Activated B cell treated with CpG ODN at 0.5 μM for 24 hours (primary cell): ENCODE data around the gene USP20. TPM values are rescaled to one million over a fixed set of nuclear protein-coding genes. Genes with fewer than 3 reads are reported as not detected.
"Not testable (repeated sequence)": the region's sequence is repeated elsewhere in the genome, so short reads cannot be mapped to it uniquely, and the experiment has no call there.

Experiments
- ATAC-seq: fragments of 200-7000 bp; cut with Tn5 transposase; one replicate; pipeline ENCODE4 v1.10.0; 2021; ENCODE audit warnings: low read depth, mild to moderate bottlenecking, moderate library complexity
- CTCF ChIA-PET: fragments of 350-600 bp; sonication (Branson Sonifier 250); formaldehyde crosslinking; loops from one replicate; lab custom pipeline; 2021; ENCODE audit warnings: antibody characterized with exemption; lab: Charles Lee
- POLR2A ChIA-PET: fragments of 350-600 bp; sonication (Branson Sonifier 250); formaldehyde crosslinking; loops from one replicate; lab custom pipeline; 2021; ENCODE audit warnings: antibody characterized with exemption; lab: Charles Lee
- DNase-seq: peaks from one replicate; pipeline ENCODE4 v3.0.0; 2022
- H3K27ac Mint-ChIP-seq: one replicate; pipeline ENCODE4 v1.8.0; 2020; ENCODE audit warnings: mixed read lengths
- H3K27me3 Mint-ChIP-seq: one replicate; pipeline ENCODE4 v1.8.0; 2021; ENCODE audit warnings: mixed read lengths
- H3K36me3 Mint-ChIP-seq: one replicate; pipeline ENCODE4 v1.8.0; 2021; ENCODE audit warnings: low read depth, mixed read lengths
- H3K4me1 Mint-ChIP-seq: one replicate; pipeline ENCODE4 v1.8.0; 2021; ENCODE audit warnings: mixed read lengths
- H3K4me3 Mint-ChIP-seq: one replicate; pipeline ENCODE4 v1.8.0; 2020; ENCODE audit warnings: mild to moderate bottlenecking, mixed read lengths
- H3K9me3 Mint-ChIP-seq: one replicate; pipeline ENCODE4 v1.8.0; 2020; ENCODE audit warnings: mixed read lengths
- intact Hi-C: fragments of 100-400 bp; cut with micrococcal nuclease; formaldehyde crosslinking; loops from one replicate; pipeline ENCODE4 v1.15.1; 2024
- total RNA-seq: library from RNA; stranded (reverse); gene quantifications from 2 replicates; pipeline ENCODE4 v1.2.3, GENCODE V29; 2022
- TF ChIP-seq, protein P1 (sequence below): fragments of 200-600 bp; IDR thresholded peaks from one replicate; pipeline ENCODE4 v1.8.0; 2022; ENCODE audit warnings: antibody characterized with exemption, mild to moderate bottlenecking

USP20 gene
- total RNA-seq, 1 donor from 2014 or later: 31.6 TPM

DNA sequence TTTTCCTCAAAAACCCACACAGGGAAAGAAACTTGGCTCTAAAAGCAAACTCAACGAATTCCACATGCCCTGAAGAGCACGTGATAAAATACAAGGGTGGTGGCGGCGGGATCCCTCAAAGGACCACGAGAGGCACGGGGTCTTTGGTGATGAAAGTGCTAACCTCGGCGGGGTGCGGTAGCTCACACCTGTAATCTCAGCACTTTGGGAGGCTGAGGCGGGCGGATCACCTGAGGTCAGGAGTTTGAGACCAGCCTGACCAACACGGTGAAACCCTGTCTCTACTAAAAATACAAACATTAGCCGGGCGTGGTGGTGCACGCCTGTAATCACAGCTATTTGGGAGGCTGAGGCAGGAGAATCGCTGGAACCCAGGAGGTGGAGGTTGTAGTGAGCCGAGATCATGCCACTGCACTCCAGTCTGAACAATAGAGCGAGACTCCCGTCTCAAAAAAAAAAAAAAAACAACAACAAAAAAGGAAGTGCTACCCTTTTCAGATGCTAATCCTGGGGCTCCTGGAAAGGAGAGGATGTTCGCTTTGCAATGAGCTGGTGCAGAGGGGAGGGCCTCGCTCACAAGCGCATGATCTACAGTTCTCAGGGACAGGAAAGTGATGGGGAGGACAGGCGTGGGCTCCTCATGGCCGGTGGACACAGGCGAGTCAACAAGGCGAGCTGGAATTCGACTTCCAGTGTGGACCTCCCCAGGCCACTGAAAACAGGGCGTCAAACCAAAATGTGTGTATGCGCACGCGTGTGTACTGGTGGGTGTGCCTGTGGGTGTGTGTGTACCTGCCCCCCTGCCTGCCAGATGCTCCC lies 54.1 kb downstream of the USP20 start:
- Mint-ChIP-seq H3K4me1 (peaks cover 95% of the 10 kb centered on the region), H3K27me3 (no peaks in the 10 kb centered on the region), H3K4me3 (peak overlapping the region; percentile 82), H3K36me3 (peaks cover 53% of the 10 kb centered on the region), H3K9me3 (no peaks in the 10 kb centered on the region), H3K27ac (peak overlapping the region; percentile 98)
- ATAC-seq (no peak), DNase-seq (no peak)
- ChIA-PET CTCF (interaction anchor here (0.6 to 1.4 kb wide), 3 partner anchors 77 to 749 kb away, joined by 3 to 4 read pairs (median 3); no protein-coding TSS in a partner anchor), POLR2A (interaction anchor here (0.6 to 8.6 kb wide), 30 partner anchors 8 to 1506 kb away, joined by 3 to 109 read pairs (median 6); partner anchors contain the start of genes FNBP1 and USP20)
- intact Hi-C loops: loop anchor here (5.0 to 10.0 kb wide), 2 partner anchors 43 to 465 kb away; no protein-coding TSS in a partner anchor
- TF ChIP-seq, protein P1, sequence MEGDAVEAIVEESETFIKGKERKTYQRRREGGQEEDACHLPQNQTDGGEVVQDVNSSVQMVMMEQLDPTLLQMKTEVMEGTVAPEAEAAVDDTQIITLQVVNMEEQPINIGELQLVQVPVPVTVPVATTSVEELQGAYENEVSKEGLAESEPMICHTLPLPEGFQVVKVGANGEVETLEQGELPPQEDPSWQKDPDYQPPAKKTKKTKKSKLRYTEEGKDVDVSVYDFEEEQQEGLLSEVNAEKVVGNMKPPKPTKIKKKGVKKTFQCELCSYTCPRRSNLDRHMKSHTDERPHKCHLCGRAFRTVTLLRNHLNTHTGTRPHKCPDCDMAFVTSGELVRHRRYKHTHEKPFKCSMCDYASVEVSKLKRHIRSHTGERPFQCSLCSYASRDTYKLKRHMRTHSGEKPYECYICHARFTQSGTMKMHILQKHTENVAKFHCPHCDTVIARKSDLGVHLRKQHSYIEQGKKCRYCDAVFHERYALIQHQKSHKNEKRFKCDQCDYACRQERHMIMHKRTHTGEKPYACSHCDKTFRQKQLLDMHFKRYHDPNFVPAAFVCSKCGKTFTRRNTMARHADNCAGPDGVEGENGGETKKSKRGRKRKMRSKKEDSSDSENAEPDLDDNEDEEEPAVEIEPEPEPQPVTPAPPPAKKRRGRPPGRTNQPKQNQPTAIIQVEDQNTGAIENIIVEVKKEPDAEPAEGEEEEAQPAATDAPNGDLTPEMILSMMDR: no peak

DNA sequence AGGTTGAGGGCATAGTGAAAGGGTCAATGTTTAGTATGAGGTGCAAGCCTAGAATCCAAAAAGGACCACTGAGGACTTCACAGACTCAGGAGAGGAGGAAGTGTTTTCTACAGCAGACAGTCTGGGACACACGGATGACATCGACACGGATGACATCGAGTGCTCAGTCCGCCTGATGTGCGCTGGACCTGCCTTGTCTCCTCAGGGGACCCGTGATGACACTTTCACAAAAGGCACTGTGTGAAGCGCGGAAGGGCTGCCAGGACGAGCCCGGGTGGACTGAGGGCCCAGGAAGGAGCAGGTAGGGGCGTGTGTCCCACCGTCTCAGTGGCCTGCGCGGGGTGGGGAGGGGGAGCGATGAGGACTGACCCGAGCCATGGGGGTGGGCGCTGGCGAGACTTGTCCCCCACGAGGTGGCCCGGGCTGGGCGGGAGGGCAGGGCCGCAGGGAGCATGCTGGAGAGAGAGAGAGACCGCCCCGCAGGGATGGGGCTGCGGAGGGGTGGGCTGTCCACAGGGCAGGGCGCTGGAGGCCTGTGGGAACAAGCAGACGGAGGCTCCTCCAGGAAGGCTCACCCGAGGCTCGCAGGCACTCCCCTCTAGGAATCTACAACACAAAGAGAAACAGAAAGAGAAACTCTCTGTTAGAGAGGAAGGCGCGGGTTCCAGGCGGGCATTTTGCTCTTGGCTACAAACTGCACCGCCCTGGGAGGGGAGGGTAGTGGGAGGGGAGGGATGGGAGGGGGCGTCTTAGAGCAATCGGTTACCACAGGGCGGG lies 54.9 kb downstream of the USP20 start:
- ChIA-PET POLR2A (interaction anchor here (0.7 to 8.6 kb wide), 12 partner anchors 7 to 1505 kb away, joined by 3 to 109 read pairs (median 8); partner anchors contain the start of gene FNBP1), CTCF (no interaction called here)
- Mint-ChIP-seq H3K4me1 (peaks cover 95% of the 10 kb centered on the region), H3K27me3 (no peaks in the 10 kb centered on the region), H3K27ac (peak overlapping the region; percentile 98), H3K9me3 (no peaks in the 10 kb centered on the region), H3K4me3 (peak overlapping the region; percentile 82), H3K36me3 (peaks cover 61% of the 10 kb centered on the region)
- DNase-seq (no peak), ATAC-seq (no peak)
- intact Hi-C loops: loop anchor here (5.0 to 10.0 kb wide), 2 partner anchors 42 to 465 kb away; no protein-coding TSS in a partner anchor
- TF ChIP-seq, protein P1: no peak

DNA sequence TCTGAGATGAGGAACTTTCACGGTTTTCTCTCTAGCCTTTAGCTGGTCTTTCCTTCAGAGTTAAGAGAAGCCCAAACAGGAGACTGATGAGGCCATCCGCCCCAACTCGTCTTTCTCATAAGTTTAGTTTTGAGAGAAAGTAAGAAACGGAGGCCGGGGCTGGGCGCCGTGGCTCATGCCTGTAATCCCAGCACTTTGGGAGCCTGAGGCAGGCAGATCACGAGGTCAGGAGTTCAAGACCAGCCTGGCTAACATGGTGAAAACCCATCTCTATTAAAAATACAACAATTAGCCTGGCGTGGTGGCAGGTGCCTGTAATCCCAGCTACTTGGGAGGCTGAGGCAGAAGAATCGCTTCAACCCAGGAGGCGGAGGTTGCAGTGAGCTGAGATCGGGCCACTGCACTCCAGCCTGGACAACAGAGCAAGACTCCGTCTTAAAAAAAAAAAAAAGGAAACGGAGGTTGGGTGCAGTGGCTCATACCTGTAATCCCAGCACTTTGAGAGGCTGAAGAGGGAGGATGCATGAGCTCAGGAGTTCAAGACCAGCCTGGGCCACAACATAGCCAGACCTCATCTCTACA lies 55.6 kb downstream of the USP20 start:
- peaks cover 94% of the 10 kb centered on the region for H3K4me1 Mint-ChIP-seq
- POLR2A ChIA-PET: interaction anchor here (0.5 to 8.6 kb wide), 5 partner anchors 11 to 150 kb away, joined by 3 to 109 read pairs (median 26); partner anchors contain the start of gene FNBP1
- H3K27ac Mint-ChIP-seq: peak overlapping the region; percentile 98
- H3K9me3 Mint-ChIP-seq, CTCF ChIA-PET, ATAC-seq, H3K27me3 Mint-ChIP-seq, DNase-seq, intact Hi-C loops: not testable (repeated sequence)
- H3K4me3 Mint-ChIP-seq: peak overlapping the region; percentile 82
- peaks cover 68% of the 10 kb centered on the region for H3K36me3 Mint-ChIP-seq

DNA sequence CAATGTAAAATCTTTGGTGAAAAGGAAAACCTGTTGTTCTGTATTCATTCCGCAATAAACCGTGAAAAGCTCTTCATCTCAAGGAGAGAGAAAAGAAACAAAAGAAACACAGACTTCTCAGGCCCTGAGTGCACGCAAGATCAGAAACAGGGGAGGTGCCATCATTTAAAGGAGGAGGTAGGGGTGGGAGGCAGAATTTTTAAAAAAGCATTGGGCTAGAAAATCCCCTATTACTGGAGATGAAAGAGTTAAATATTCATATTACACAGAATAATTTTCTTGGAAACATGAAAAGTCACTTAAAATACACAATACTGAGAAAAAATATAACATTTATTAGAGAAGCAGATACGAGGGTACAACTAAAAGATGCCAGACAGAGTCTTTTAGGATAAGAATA lies 56.3 kb downstream of the USP20 start:
- Mint-ChIP-seq H3K4me3 (peak overlapping the region; percentile 59), H3K27me3 (no peaks in the 10 kb centered on the region), H3K9me3 (no peaks in the 10 kb centered on the region), H3K36me3 (peaks cover 75% of the 10 kb centered on the region), H3K27ac (peak overlapping the region; percentile 98), H3K4me1 (peaks cover 94% of the 10 kb centered on the region)
- POLR2A ChIA-PET: interaction anchor here (0.7 to 8.6 kb wide), 3 partner anchors 9 to 149 kb away, joined by 3 to 109 read pairs (median 4); partner anchors contain the start of gene FNBP1
- intact Hi-C loops: no loop called here
- TF ChIP-seq, protein P1: no peak
- CTCF ChIA-PET: no interaction called here
- DNase-seq (no peak), ATAC-seq (no peak)
